ENCODE results near the gene ECE1.
A peak's percentile ranks its signal among the peaks of the same experiment; 100 is the strongest.
"Not testable (repeated sequence)": the region's sequence is repeated elsewhere in the genome, so short reads cannot be mapped to it uniquely, and the experiment has no call there.

Gene ECE1

DNA sequence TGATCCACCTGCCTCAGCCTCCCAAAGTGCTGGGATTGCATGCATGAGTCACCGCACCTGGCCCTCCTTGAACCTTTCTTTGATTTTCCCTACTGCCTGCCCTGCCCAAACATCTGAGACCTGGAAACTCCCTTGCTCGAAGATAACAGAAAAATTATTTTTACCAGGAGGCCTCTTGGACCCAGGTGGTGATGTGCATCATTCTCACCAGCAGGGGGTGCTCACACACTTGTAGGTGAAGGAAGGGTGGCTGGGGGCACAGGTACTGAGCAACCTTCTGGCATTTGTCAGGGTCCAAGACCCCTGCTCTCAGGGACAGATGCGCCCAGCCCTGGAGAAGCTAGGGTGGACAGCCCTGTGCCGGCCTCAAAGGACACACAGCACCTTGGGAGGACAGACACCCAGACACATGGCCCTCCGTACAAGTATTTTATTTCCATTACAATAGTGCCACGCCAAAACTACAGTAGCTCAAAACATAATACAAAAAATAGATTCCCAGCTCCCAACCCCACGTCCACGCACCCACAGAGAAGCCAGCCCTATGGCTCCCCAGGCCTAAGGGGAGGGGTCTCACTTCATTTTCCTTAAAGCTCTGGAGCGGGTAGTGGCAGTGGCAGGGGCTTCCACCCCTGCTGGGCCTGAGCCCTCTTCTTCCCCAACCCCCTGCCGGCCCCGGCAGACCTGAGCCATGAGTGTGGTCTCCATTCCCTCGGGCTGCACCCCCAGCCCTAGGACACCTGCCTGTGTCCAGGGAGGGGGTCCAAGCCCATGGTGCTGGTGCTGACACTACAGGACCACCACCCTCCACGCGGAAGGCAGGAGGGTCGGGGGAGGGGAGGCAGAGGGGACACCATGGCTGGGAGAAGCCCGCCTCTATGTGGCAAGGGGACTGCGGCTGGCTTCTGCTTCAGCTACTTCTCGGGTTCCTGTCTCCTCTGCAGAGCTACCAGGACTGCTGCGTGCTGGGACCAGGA is 73.1 kb downstream of the ECE1 start:
- no peak for DNase-seq

DNA sequence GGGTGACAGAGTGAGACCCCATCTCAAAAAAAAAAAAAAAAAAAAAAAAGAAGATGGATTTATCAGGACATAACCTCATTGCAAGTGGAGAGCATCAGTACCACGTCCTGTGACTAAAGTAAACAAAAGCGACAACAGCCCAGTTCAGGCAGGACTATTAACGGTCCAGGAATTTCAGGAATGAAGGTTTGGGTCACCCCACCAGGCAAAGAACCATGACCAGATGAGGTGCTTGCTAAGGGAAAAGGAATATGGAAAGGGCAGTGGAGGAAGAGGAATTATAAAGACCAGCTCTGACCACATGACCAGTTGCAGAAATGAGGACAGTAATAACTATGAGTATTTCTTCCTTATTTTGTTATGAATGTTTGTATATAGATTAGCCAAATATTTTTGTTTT is 78.1 kb downstream of the ECE1 start:
- DNase-seq, result no peak

DNA sequence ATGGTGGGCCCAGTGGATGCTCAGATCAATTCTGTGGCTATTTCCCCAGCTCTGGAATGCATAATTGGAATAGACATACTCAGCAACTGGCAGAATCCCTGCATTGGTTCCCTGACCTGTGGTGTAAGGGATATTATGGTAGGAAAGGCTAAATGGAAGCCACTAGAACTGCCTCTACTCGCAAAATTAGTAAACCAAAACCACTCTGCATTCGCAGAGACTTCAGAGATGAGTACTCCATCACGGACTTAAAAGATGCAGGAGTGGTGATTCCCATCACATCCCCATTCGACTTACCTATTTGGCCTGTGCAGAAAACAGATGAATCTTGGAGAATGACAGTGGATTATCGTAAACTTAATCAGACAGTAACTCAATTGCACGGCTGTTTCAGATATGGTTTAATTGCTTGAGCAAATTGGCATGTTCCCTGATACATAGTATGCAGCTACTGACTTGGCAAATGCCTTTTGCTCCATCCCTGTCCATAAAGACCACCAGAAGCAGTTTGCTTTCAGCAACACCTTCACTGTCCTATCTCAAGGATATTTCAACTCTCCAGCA is 82.0 kb downstream of the ECE1 start:
- DNase-seq, result not testable (repeated sequence)

DNA sequence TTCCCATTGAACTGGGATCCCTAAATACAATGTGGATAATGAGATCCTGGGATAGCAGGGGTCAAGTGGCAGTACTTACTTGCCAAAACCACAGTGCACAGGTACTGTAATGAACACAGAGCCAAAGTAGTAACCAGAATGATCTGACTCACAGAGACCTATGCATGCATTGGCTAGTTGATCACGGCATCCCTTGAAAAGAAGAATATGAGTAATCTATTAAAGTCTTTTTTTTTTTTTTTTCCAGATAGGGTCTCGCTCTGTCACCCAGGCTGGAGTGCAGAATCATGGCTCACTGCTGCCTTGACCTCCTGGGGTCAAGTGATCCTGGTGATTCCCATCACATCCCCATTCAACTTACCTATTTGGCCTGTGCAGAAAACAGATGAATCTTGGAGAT is 84.1 kb downstream of the ECE1 start:
- no peak for DNase-seq

DNA sequence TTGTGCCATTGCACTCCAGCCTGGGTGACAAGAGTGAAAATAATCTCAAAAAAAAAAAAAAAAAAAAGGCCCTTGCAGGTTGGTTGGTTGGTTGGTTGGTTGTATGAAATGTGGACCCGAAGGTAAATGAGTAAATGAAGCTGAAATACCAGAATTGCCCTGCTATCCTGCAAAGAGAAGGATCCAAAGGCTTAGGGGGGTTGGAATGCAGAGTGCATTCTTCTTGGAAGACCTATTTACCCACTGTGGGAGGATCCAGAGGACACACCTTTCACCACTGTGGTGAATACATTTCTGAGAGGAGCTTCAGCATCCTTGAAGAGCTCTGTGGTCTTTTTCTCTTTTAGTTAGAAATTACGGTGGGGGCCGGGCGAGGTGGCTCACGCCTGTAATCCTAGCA is 84.8 kb downstream of the ECE1 start:
- DNase-seq, result no peak

DNA sequence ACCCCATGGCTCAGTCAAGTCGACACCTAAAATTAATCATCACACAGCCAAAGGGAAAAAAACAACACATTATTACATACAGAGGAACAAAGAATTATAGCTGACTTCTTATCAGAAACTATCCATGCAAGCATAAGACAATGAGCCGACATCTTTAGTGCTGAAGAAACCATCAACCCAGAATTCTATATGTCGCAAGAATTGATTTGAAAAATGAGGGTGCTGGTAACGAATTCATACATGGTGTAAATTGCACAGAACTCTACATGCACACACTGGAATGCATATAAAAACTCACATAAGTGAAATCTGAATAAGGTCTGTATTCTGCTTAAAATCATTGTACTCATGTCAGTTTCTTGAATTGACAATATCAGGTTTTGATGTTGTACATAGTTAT is 88.6 kb downstream of the ECE1 start:
- DNase-seq, result no peak

DNA sequence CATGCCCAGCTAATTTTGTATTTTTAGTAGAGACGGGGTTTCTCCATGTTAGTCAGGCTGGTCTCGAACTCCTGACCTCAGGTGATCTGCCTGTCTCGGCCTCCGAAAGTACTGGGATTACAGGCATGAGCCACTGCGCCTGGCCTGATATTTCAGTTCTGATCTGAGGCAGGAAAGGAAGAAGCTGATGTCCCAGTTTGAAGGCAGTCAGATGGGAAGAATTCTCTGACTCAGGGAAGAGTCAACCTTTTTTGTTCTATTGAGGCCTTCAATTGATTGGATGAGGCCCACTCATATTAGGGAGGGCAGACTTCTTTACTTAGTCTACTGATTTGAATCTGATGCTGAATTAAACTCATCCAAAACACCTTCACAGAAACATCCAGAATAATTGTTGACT is 89.0 kb downstream of the ECE1 start:
- DNase-seq, result not testable (repeated sequence)

DNA sequence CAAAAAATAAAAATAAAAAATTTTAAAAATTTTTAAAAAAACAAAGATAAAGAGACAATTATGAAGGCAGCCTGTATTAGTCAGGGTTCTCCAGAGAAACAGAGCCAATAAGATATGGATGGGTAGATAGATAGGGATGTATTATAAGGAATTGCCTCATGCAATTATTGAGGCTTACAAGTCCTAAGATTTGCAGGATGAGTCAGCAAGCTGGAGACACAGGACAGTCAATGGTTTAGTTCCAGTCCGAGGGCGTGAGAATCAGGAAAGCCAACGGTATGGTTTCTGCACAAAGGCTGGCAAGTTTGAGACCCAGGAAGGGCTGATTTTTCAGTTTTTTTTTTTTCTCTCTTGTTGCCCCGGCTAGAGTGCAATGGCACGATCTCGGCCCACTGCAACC is 89.5 kb downstream of the ECE1 start:
- no peak for DNase-seq

DNA sequence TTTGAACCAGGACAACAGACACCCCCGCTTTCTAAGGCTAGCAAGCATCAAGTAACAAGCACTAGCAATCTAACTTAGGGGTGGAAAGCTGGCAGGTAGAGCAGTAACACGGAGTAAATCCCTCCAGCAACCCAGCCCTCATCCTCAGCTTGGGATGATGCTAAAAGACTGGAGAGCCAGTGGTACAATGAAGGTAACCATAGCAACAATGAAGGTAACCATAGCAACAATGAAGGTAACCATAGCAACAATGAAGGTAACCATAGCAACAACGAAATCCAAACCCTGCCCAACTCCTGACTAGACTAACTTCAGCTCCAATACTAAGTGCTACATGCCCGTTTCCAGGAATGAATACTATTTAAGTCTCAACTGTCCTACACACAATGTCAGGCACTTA is 91.3 kb downstream of the ECE1 start:
- DNase-seq, result no peak

DNA sequence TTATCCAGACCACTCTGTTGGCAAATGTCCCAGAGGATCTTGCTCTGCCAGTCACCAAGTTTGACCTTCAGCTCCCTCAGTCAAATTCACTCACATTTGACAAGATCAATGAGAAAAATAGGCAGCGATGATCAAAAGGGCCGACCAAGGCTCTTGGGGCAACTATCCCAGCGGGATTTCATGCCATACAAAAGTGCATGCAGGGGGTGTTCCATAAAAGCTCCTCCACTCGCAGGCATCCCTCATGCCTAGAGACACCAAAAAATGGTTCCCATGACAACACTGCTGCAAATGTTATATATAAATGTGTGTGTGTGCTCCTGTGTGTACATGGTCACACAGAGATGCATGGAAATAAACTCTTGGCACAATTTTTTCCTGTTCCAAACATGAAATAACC is 97.4 kb downstream of the ECE1 start:
- DNase-seq, result no peak

DNA sequence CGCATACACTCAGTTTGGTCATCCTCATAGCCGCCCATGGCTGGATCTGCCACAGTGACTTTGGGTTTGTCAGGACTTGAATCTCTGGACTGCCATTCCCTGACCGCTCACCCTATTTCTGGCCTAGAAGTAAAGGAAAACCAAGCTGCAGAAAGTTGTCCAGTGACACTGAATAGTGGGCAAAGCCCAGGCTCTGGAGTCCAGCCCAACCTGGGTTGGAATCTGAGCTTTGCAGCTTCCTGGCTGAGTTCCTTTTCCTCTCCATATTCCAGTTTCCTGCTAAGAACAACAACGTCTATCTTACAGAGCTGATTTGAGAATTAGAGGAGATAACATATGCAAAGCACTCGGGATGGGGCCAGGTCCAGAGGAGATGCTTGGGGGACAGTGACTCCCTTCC is 98.0 kb downstream of the ECE1 start:
- no peak for DNase-seq

DNA sequence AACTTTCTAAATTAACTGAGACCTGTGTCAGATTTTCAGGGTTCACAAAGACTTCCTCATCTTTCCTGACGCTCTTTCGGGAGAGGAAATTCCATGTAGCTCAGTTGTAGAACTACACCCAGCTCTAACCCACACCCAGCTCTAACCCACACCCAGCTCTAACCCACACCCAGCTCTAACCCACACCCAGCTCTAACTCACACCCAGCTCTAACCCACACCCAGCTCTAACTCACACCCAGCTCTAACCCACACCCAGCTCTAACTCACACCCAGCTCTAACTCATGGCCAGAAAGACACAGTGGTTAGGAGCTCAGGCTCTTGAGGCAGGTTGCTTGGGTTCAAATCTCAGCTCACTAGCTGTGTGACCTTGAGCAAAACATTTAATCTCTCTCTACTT is 99.5 kb downstream of the ECE1 start:
- not testable (repeated sequence) for DNase-seq

DNA sequence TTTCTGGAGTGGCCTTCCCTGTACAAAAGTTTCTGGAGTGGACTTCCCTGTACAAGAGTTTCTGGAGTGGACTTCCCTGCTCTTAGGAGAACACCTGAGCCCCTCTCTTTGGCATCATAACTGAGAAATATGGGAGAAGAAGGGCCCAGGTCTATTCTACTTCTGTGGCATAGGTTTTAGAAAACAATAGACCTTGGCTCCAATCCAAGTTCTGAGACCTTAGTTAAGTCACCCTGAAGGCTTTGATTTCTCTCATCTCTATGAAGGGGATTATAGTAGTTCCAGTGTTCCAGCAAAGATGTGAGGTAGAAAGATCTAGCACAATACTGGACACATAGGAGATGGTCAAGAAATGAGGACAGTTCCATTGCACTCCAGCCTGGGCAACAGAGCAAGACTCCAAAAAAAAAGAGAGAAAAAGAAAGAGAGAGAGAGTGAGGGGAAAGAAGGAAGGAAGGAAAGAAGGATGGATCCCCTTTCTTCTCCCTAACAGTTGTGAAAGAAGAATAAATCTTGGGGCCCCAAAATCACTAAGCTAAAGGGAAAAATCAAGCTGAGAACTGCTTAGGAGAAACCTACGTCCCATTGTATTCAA is 100.3 kb downstream of the ECE1 start:
- no peak for DNase-seq

DNA sequence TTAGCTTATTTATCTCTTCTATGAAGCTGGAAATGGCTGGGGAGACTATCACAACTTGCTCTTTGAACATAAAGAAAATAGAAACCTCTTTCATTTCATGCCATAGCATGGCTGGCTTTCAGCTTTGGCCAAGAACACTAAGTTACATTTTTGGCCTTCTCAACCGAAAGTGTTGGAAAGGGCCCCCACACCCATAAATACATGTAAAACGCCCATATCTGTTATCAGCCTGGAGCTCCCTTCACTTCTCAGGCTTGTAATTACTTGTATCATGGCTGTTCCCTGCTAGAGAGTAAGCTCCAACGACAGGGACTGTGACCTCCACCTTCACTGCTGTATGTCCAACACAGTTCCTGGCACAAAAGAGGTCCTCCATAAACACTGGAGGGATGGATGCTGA is 100.8 kb downstream of the ECE1 start:
- DNase-seq, result no peak

DNA sequence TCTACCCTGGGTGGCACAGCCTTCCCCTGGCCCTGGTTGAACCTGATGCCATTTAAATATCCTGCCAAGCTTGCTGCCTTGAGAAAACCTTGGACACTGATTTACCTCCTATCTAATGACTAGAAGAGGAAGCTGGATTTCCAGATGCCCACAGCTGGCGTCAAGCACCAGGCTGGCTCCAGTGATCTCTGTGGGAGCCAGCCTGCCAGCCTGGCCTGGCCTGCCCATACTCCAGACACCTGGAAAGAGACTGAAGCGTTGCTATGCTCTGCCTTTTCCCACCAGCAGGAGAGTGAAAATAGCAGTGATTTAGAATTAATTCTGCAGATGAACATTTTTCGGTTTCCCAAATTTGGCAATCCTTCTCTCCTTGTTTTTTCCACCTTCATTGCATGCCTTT is 102.0 kb downstream of the ECE1 start:
- no peak for DNase-seq

DNA sequence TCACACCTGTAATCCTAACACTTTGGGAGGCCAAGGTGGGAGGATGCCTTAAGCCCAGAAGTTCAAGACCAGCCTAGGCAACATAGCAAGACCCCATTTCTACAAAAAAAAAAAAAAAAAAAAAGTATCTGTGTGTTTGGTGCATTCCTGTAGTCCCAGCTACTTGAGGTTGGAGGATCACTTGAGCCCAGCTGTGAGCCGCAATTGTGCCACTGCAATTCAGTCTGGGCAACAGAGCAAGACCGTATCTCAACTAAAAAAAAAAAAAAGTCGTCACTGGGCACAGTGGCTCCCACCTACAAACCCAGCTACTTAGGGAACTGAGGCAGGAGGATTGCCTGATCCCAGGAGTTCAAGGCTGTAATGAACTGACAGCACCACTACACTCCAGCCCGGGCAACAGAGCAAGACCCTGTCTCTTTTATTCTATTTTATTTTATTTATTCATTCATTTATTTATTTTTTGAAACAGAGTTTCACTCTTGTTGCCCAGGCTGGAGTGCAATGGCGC is 105.0 kb downstream of the ECE1 start:
- DNase-seq, result no peak

DNA sequence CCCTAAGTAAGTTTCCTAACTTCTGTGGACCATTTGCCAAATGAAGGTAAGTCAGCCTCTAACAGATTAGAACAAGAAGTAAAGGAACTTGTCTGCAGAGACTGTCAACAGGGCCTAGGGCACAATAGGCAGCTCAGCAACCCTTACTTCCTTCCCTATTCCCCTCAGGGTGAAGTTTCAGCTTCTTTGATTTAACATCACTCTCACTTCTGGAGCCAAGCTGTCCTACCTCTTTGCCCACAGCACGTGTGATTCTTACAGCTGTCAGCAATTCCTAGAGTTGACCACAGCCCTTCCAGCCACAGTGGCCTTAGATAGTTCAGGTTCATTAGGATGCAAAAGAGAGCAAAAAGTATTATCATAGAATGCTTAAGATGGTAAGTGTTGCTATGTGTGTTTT is 106.0 kb downstream of the ECE1 start:
- no peak for DNase-seq

DNA sequence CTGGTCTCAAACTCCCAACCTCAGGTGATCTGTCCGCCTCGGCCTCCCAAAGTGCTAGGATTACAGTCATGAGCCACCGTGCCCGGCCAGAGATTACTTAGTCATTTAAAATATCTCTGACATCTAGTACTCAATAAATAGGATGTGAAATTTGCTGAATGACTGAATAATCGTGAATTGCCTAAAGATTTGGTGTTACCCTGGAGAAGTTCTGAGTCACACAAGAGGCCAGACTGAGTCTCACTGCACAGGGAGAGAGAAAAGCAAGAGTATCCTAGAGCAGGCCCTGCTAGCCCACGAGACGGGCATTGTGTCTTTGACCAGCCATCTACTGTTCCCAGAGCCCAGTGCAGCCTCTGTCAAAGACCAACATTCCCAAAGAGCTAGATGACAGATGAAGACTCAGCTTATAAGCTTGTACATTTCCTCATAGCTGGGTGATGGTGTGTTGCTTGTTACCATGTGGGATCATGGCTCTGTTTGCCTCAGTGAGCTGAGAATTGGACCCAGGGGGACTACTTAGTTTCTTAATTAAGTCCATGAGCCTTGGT is 108.0 kb downstream of the ECE1 start:
- DNase-seq, result no peak

DNA sequence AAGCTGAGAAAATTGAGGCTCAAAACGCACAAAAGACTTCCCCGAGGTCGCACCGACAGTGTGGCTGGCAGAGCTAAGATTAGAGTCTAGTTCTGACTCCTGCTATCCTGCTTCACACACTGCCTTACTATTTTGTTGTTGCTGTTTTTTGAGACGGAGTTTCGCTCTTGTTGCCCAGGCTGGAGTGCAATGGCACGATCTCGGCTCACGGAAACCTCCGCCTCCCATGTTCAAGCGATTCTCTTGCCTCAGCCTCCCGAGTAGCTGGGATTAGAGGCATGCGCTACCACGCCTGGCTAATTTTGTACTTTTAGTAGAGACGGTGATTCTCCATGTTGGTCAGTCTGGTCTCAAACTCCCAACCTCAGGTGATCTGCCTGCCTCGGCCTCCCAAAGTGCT is 112.0 kb downstream of the ECE1 start:
- DNase-seq, result not testable (repeated sequence)

DNA sequence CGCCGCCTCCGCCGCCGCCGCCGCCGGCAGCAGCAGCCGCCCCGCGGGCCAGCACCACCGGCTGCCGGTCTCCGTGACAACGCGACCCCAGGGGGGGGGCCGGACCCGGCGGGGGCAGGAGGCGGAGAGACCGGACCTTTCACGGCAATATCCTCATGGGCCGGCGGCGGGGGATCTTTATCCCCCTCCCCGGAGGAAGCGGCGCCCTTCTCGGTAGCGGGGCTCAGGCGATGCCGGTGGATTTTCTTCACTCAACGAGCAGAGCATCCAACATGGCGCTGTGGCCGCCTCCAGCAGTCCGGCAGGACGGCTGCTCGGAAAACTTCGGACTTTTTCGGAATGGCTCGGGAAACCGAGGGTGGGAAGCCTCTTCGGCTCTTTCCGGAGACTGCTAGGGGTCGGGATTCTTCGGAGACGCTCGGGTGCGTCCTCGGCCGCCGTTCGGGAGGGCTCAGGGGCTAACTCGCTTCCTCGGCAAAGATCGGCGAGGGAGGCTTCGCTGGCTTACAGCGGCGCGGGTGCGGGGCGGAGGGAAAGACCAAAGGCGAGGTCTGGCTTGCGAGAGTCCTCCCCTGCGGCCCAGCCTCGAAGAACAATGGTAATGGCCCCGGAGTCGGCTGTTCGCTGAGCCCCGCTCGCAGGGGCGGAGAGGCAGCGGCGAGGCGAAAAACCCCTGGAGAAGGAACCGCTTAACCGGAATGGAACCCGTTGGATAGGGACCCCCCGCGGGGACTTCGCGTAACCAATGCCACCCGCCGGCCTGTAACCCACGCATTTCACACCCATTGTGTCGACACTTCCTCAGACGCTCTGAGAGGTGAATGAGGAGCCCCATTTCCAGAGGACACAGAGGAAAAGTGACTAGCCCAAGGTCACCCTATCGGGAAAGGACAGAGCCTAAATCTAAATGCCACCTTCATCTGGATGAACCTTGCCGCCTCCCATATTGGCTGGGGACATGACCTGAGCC is 113.4 kb downstream of the ECE1 start, which contains the start of gene EIF4G3:
EIF4G3 (minus strand) TSS at position 312 of the 970 bp plus-strand sequence. CDS start 174,155 bp downstream, outside the sequence.
- peak; percentile 98 for DNase-seq

DNA sequence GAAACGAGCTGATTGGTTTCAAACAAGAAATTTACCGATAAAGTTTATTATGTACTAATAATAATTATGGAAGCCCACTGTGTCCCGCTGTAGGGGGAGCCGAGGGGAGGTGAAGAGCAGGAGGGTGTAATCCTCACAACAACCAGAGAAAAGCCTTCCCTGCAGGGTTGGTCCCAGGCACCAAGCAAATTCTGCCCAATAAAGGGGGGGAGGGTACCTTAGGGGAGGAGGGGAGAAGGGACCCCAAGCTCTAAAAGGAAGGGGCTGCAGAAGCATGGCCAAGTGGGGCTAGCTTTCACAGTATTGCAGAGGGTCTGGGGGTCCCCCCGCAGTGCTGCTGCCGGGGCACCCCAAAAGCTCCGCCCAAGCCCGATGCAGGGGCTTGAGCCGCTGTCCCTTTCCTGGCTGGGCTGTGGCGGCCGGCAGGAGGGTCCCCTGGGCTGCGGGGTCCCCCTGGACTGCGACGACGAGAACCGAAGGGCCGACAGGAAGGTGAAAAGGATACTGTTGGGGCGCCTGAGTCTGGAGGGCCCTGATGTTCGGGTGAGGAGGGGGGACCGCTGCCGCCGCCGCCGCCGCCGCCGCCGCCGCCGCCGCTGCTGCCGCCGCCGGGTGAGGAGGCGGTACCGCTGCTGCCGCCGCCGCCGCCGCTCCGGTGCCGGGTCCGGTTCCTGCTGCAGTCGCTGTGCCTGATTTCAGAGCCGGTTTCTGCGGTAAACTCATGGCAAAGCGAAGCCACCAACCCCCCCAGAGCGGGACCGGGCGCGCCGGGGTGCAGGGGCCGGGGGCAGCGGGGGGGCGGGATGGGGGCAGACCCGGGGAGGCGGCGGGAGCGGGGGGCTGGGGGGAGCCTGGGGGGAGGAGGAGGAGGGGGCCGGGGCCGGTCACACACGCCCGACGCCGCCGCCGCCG is 114.3 kb downstream of the ECE1 start:
- DNase-seq, result no peak

Measured in NCI-H446 treated with DMSO at 0.1 percent for 48 hours (cell line).